ENCODE data around the gene ZFR2.

Gene ZFR2

GRCh38 chr19:3842948-3843347, 25.9 kb downstream of the ZFR2 start:
- Histone ChIP-seq H3K79me2 (ENCODE audit: insufficient read depth, low read length) (no peaks in the 10 kb centered on the region), H3K27me3 (ENCODE audit: insufficient read depth, low read length) (peaks cover 11% of the 10 kb centered on the region; the same call in 1 of the 2 replicates), H3K4me1 (ENCODE audit: insufficient read depth, low read length, severe bottlenecking) (no peaks in the 10 kb centered on the region), H3K36me3 (ENCODE audit: insufficient read depth, low read length) (no peaks in the 10 kb centered on the region), H2AFZ (ENCODE audit: low read length) (no peak overlapping the region), H3K4me2 (ENCODE audit: low read length) (no peak overlapping the region), H3F3A (ENCODE audit: insufficient read depth, low read length) (no peaks in the 10 kb centered on the region), H3K9me2 (ENCODE audit: low read depth, low read length) (no peaks in the 10 kb centered on the region), H3K9ac (ENCODE audit: low read length) (no peak overlapping the region), H3K4me3 (ENCODE audit: low read depth, low read length, poor library complexity, severe bottlenecking) (no peak overlapping the region), H4K20me1 (ENCODE audit: insufficient read depth, low read length) (no peaks in the 10 kb centered on the region), H3K27ac (ENCODE audit: low read depth, low read length, poor library complexity, severe bottlenecking) (no peak overlapping the region), H3K9me3 (ENCODE audit: low read length) (0 out of 2 replicates have a peak, but pooled peaks cover 1% of the 10 kb centered on the region)
- TF ChIP-seq EZH2 (IDR thresholded peaks at IDR 0.05; ENCODE audit: borderline replicate concordance, low read length) (no peak), CTCF (IDR thresholded peaks at IDR 0.05; ENCODE audit: low read length) (no peak)

GRCh38 chr19:3840804-3841203, 28.0 kb downstream of the ZFR2 start:
- H3K79me2 ChIP-seq (ENCODE audit: insufficient read depth, low read length): no peaks in the 10 kb centered on the region
- 0 out of 2 replicates have a peak, but pooled peaks cover 2% of the 10 kb centered on the region for H3K9me3 ChIP-seq (ENCODE audit: low read length)
- H3K4me1 ChIP-seq (ENCODE audit: insufficient read depth, low read length, severe bottlenecking): no peaks in the 10 kb centered on the region
- no peaks in the 10 kb centered on the region for H3F3A ChIP-seq (ENCODE audit: insufficient read depth, low read length)
- TF ChIP-seq CTCF (IDR thresholded peaks at IDR 0.05; ENCODE audit: low read length) (no peak), EZH2 (IDR thresholded peaks at IDR 0.05; ENCODE audit: borderline replicate concordance, low read length) (no peak)
- H3K9me2 ChIP-seq (ENCODE audit: low read depth, low read length): no peaks in the 10 kb centered on the region
- H4K20me1 ChIP-seq (ENCODE audit: insufficient read depth, low read length): no peaks in the 10 kb centered on the region
- peaks cover under 1% of the 10 kb centered on the region; the same call in 1 of the 2 replicates for H3K27me3 ChIP-seq (ENCODE audit: insufficient read depth, low read length)
- H3K9ac ChIP-seq (ENCODE audit: low read length): no peak overlapping the region
- no peak overlapping the region for H2AFZ ChIP-seq (ENCODE audit: low read length)
- no peak overlapping the region for H3K27ac ChIP-seq (ENCODE audit: low read depth, low read length, poor library complexity, severe bottlenecking)
- H3K36me3 ChIP-seq (ENCODE audit: insufficient read depth, low read length): no peaks in the 10 kb centered on the region
- H3K4me3 ChIP-seq (ENCODE audit: low read depth, low read length, poor library complexity, severe bottlenecking): no peak overlapping the region
- no peak overlapping the region for H3K4me2 ChIP-seq (ENCODE audit: low read length)

GRCh38 chr19:3839941-3840340, 28.9 kb downstream of the ZFR2 start:
- no peak overlapping the region for H2AFZ ChIP-seq (ENCODE audit: low read length)
- TF ChIP-seq EZH2 (IDR thresholded peaks at IDR 0.05; ENCODE audit: borderline replicate concordance, low read length) (no peak), CTCF (IDR thresholded peaks at IDR 0.05; ENCODE audit: low read length) (no peak)
- no peaks in the 10 kb centered on the region for H4K20me1 ChIP-seq (ENCODE audit: insufficient read depth, low read length)

More at GRCh38 chr19:3839941-3840340, 28.9 kb downstream of the ZFR2 start:
- H3K27ac ChIP-seq (ENCODE audit: low read depth, low read length, poor library complexity, severe bottlenecking): no peak overlapping the region
- no peak overlapping the region for H3K4me3 ChIP-seq (ENCODE audit: low read depth, low read length, poor library complexity, severe bottlenecking)
- no peaks in the 10 kb centered on the region for H3K79me2 ChIP-seq (ENCODE audit: insufficient read depth, low read length)
- H3K36me3 ChIP-seq (ENCODE audit: insufficient read depth, low read length): no peaks in the 10 kb centered on the region
- H3F3A ChIP-seq (ENCODE audit: insufficient read depth, low read length): no peaks in the 10 kb centered on the region
- no peaks in the 10 kb centered on the region; the same call in 1 of the 2 replicates for H3K27me3 ChIP-seq (ENCODE audit: insufficient read depth, low read length)
- no peak overlapping the region for H3K9ac ChIP-seq (ENCODE audit: low read length)
- no peaks in the 10 kb centered on the region for H3K4me1 ChIP-seq (ENCODE audit: insufficient read depth, low read length, severe bottlenecking)
- no peaks in the 10 kb centered on the region for H3K9me2 ChIP-seq (ENCODE audit: low read depth, low read length)
- 0 out of 2 replicates have a peak, but pooled peaks cover 2% of the 10 kb centered on the region for H3K9me3 ChIP-seq (ENCODE audit: low read length)
- no peak overlapping the region for H3K4me2 ChIP-seq (ENCODE audit: low read length)

Data from OCI-LY1 (cell line).